Ishikawa (cell line): ENCODE results near the gene UNC50.

Source experiments
- FOXM1 ChIP-seq: IDR thresholded peaks from 2 replicates; pipeline ENCODE4 v1.6.1; 2012; ENCODE audit warnings: low read depth, borderline replicate concordance
- RAD21 ChIP-seq: IDR thresholded peaks from 2 replicates; pipeline ENCODE4 v1.6.1; 2012; ENCODE audit warnings: low read depth
- REST ChIP-seq: IDR thresholded peaks from 2 replicates; pipeline ENCODE4 v1.6.1; 2012; ENCODE audit warnings: low read depth, mild to moderate bottlenecking

DNA sequence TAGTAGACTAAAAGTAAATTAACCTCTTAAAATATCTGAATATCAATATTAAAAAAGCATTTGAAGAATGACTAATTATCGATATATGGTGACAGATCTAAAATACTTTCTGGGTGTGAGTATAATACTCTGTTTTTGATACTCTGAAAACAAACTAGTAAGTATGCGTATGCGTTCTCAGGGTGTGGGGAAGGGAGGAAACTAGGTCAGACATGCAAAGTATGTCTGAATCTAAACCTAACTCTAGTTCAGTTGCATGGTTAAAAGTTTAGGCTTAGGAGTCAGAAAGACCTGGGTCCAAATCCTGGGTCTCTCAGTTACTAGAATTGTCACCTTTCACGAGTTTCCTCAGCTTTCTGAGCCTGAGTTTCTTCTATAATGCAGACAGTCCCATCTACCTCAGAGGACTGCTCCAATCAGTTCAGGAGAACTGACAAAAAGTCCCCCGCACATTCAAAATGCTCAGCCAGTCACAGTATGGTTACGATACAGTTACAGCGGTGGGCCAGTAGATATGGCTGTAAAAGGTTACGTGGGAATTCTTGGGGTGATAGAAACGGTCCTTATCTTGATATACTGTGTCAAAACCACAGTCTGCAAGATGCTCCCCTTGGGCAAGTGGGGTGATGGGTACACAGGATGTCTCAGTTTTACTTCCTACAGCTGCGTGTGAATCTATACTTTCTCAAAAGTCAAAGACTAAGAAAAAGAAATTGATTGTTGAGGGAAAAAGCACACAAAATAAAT is 29.2 kb downstream of the UNC50 start:
- TF ChIP-seq REST = no peak
- no peak for TF ChIP-seq RAD21
- TF ChIP-seq FOXM1 = no peak
